Prostate gland (tissue), 2 donors: Measurements from ENCODE around the gene IL1RN. TPM values are rescaled to one million over a fixed set of nuclear protein-coding genes. Genes with fewer than 3 reads are reported as not detected.

Experiments used
- DNase-seq: peaks from one replicate; pipeline ENCODE4 v3.0.0-alpha.2; 2019; ENCODE audit warnings: low spot score
- H3K27ac ChIP-seq, 2 donors: fragments of 200-600 bp; sonication (generic); 2 replicates each; pipeline ENCODE4 v1.5.1; 2017 to 2019
- H3K27me3 ChIP-seq: fragments of 200-600 bp; sonication (generic); replicated peaks from 2 replicates; pipeline ENCODE4 v1.5.1; 2019; ENCODE audit not compliant: insufficient read depth
- H3K36me3 ChIP-seq, 2 donors: fragments of 200-600 bp; sonication (generic); 1 replicate in 1 of 2; 2 replicates in 1 of 2; pipeline versions ENCODE4 v1.5.1 to v1.8.1; 2017 to 2019
- H3K4me1 ChIP-seq: fragments of 200-600 bp; sonication (generic); replicated peaks from 2 replicates; pipeline ENCODE4 v1.5.1; 2019
- H3K4me3 ChIP-seq, 2 donors: fragments of 200-600 bp; sonication (generic); 2 replicates each; pipeline ENCODE4 v1.5.1; 2017 to 2019
- H3K9me3 ChIP-seq: fragments of 200-600 bp; sonication (generic); 2 replicates; pipeline ENCODE4 v1.5.1; 2017
- POLR2A ChIP-seq: fragments of 450-650 bp; IDR thresholded peaks from one replicate; pipeline ENCODE4 v1.6.1; 2016; ENCODE audit warnings: antibody characterized with exemption, mild to moderate bottlenecking
- POLR2AphosphoS5 ChIP-seq: sonication (generic); formaldehyde crosslinking; IDR thresholded peaks from one replicate; pipeline ENCODE4 v1.6.1; 2017; ENCODE audit warnings: antibody characterized with exemption
- WGBS: methylation state at CpG from one replicate; pipeline ENCODE4 v1.1.5; 2018; 5-methylcytosine and 5-hydroxymethylcytosine counted together
- intact Hi-C: fragments of 100-400 bp; cut with DNase I; formaldehyde crosslinking; loops from one replicate; pipeline ENCODE4 v1.14.2; 2022
- total RNA-seq, 2 donors: library from RNA; depleted of rRNA; stranded (reverse); fragments of >200 nt; gene quantifications; one replicate each; pipeline ENCODE4 v1.1.0, GENCODE V29; 2016
- TF ChIP-seq, protein P1 (sequence below), 4 experiments: fragments of 200-600 bp in 2 of 4; fragments of 450-650 bp in 2 of 4; sonication (generic) in 2 of 4; IDR thresholded peaks; 1 replicate in 3 of 4; 2 replicates in 1 of 4; pipeline ENCODE4 v1.5.1; 2016 to 2019; ENCODE audit warnings: antibody characterized with exemption in 4 of 4, mild to moderate bottlenecking in 2 of 4, moderate library complexity in 2 of 4

The IL1RN gene
- total RNA-seq, 2 donors from 2014 or later, result 3.7 to 4.4 TPM

DNA sequence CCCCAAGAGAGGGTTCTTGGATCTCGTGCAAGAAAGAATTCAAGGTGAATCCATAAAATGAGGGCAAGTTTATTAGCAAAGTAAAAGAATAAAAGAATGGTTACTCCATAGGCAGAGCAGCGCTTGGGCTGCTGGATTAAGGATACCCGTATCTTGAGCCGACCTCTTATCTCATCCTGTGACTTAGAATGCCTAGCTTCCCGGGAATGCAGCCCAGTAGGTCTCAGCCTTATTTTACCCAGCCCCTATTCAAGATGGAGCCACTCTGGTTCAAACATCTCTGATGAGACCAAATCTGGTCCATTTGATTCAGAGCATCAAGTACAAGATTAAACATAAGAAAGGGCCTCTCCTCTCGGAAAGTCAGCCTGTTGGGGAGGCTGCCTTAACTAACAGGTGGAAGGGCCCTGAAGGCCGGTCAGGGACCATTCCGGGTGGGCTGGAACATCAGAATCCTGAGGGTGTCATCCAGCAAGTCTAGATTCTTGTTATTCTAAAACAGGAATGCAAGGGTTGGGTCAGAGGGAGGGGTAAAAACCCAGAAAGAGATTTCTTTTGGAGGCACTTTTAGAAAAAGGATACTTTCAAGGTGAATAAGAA is 52.1 kb downstream of the IL1RN start:
- H3K9me3 ChIP-seq, result no peaks in the 10 kb centered on the region
- no peaks in the 10 kb centered on the region for H3K27me3 ChIP-seq
- no peak overlapping the region for H3K27ac ChIP-seq
- no peaks in the 10 kb centered on the region for H3K4me1 ChIP-seq
- 96% methylated on average over 8 of the region's 8 CpGs for WGBS
- intact Hi-C loops, result no loop called here
- DNase-seq, result no peak
- no peak overlapping the region for H3K4me3 ChIP-seq
- H3K36me3 ChIP-seq, result no peaks in the 10 kb centered on the region
- TF ChIP-seq POLR2A (no peak), POLR2AphosphoS5 (no peak)
- TF ChIP-seq, protein P1, sequence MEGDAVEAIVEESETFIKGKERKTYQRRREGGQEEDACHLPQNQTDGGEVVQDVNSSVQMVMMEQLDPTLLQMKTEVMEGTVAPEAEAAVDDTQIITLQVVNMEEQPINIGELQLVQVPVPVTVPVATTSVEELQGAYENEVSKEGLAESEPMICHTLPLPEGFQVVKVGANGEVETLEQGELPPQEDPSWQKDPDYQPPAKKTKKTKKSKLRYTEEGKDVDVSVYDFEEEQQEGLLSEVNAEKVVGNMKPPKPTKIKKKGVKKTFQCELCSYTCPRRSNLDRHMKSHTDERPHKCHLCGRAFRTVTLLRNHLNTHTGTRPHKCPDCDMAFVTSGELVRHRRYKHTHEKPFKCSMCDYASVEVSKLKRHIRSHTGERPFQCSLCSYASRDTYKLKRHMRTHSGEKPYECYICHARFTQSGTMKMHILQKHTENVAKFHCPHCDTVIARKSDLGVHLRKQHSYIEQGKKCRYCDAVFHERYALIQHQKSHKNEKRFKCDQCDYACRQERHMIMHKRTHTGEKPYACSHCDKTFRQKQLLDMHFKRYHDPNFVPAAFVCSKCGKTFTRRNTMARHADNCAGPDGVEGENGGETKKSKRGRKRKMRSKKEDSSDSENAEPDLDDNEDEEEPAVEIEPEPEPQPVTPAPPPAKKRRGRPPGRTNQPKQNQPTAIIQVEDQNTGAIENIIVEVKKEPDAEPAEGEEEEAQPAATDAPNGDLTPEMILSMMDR (IDR thresholded peaks at IDR 0.05), result no peak

- Histone ChIP-seq H3K27me3 (no peaks in the 10 kb centered on the region), H3K4me1 (no peaks in the 10 kb centered on the region), H3K4me3 (no peak overlapping the region), H3K27ac (no peak overlapping the region), H3K9me3 (no peaks in the 10 kb centered on the region), H3K36me3 (no peaks in the 10 kb centered on the region)
- intact Hi-C loops, result no loop called here
- no peak for TF ChIP-seq POLR2AphosphoS5
- no peak for TF ChIP-seq POLR2A
- TF ChIP-seq, protein P1 (IDR thresholded peaks at IDR 0.05), result no peak
- DNase-seq, result no peak
- 91% methylated on average over 17 of the region's 17 CpGs for WGBS
Measured at GRCh38 chr2:113180131-113180946, 52.9 kb downstream of the IL1RN start.

DNA sequence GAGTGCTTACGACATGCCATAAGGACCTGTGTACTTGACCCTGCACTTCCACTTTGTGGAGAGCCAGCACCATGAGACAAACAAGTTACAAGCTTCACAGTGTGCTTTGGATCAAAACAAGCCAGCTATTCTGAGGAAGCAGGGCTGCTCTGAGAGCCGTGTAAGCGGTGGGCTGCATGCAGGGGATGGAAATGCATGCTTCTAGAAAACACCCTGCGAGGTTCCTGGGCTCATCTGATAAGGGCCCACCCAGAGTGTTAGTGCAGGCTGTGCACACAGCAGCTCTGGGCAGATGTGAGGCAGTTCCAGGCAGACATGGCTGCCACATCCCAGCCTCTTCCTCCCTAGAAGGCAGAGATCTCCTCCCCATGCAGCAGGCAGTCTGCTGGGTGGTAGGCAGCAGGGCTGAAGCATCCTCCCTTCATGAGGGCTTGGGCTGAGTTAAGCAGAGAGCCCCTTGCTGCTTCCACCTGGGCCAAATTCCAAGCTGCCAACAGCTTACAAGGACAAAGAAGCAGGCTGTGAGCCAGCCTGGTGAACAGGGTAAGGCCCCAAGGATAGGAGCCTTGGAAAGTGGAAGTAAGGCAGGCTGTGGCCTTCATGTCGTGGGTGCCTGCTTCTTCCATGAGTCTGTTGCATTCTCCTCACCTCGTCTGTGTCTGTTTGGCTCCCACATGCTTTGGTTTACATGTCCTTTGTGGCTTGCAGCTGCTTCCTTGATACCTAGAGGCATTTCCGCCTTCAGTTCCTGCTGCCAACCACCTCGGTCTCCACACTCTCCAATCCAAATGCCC is 54.1 kb downstream of the IL1RN start:
- Histone ChIP-seq H3K36me3 (no peaks in the 10 kb centered on the region), H3K4me1 (no peaks in the 10 kb centered on the region), H3K4me3 (no peak overlapping the region), H3K27ac (peak overlapping the region in 1 of 2 donors; percentile 14), H3K9me3 (no peaks in the 10 kb centered on the region), H3K27me3 (no peaks in the 10 kb centered on the region)
- DNase-seq, result no peak
- intact Hi-C loops, result no loop called here
- TF ChIP-seq POLR2AphosphoS5, result no peak
- TF ChIP-seq, protein P1 (IDR thresholded peaks at IDR 0.05), result no peak
- TF ChIP-seq POLR2A, result no peak
- 49% methylated on average over 8 of the region's 8 CpGs for WGBS

DNA sequence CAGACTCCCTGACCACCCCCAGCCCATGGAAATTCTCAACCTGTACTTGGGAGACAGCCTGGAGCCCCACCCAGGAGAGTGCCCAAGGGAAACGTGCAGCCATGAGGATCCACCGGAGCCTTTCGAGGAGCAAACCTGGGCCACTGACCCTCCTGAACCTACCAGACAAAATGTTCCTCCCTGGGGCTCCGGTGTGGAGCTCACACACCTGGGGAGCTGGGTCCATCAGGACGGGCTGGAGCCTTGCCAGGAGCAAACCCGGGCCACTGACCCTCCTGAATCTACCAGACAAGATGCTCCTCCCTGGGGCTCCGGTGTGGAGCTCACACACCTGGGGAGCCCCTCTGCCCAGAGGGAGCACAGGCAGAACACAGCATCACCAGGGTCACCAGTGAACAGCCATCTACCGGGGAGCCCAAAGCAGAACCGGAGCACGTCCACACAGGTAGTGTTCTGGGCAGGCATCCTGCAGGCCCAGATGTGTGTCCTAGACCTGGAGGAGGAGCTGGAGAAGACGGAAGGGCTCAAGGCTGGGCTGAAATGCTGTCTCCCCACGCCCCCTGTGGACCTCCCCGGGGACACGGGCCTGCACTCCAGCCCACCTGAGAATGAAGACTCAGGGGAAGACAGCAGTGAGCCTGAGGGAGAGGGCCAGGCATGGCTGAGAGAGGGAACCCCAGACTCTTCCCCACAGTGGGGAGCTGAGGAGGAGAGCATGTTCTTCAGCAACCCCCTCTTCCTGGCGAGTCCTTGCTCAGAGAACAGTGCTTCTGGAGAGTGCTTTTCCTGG is 55.3 kb downstream of the IL1RN start:
- Histone ChIP-seq H3K27ac (no peak overlapping the region), H3K4me3 (no peak overlapping the region), H3K4me1 (no peaks in the 10 kb centered on the region), H3K36me3 (no peaks in the 10 kb centered on the region), H3K9me3 (no peaks in the 10 kb centered on the region), H3K27me3 (no peaks in the 10 kb centered on the region)
- 94% methylated on average over 12 of the region's 15 CpGs for WGBS
- intact Hi-C loops, result no loop called here
- no peak for DNase-seq
- TF ChIP-seq, protein P1 (IDR thresholded peaks at IDR 0.05), result no peak
- no peak for TF ChIP-seq POLR2A
